Middle frontal gyrus (tissue), 1 donor: ENCODE data around the gene CNBP.

Source experiments
- DNase-seq: peaks from one replicate; pipeline ENCODE4 v3.0.0-alpha.2; 2015; ENCODE audit warnings: low spot score; ENCODE audit errors: extremely low spot score

CNBP gene

DNA sequence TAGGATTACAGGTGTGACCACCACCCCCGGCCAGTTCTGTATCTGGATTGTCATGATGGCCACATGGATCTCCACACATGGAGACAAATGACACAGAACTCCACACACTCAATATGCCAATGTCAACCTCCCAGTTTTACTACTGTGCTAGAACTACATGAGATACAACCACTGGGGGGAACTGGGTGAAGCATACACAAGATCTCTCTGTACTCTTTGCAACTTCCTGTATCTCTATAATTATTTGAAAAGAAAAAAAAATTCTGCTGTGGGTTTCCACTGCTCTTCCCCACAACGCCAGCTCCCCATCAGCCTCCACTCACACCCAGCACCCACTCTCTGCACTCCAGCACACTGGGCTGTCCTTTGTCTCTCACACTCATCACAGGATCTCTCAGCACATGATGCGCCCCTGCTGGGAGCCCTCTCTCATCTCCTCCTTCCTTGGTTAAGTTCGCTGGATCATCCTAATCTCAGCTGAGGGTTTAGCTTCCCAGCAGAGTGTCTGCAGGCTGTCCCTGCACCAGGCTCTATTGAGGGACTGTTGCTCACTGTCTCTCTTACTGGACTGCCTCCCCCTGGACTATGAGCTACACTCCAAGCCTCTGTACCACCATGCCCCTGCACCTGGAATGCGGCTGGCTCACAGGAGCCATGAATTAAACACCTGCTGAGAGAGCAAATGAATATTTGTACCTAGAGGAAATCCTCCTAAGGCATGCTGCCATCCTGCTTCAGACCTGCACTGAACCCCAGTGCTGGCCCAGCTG lies 51.4 kb downstream of the CNBP start:
- DNase-seq, result no peak

DNA sequence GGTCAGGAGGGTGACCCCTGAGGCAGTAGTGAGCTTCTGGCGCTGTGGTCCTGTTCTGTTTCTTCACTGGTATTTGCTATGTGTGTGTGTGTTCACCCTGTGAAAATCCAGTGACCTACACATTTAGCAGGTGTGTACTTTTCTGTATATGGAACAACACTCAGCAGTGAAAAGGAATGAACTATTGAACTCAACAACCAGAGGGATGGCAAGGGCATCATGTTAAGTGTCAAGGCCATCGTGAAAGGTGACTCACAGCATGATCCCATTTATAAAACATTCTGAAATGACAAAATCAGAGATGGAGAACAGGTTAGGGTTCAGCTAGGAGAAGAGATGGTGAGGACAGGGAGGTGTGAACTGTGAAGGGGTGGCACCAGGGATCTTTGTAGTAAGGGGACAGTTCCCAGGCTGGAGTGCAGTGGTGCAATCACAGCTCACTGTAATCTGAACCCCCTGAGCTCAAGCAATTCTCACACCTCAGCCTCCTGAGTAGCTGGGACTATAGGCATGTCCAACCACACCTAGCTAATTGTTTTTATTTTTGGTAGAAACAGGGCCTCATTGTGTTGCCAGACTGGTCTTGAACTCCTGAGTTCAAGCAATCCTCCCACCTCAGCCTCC lies 52.1 kb downstream of the CNBP start:
- no peak for DNase-seq

DNA sequence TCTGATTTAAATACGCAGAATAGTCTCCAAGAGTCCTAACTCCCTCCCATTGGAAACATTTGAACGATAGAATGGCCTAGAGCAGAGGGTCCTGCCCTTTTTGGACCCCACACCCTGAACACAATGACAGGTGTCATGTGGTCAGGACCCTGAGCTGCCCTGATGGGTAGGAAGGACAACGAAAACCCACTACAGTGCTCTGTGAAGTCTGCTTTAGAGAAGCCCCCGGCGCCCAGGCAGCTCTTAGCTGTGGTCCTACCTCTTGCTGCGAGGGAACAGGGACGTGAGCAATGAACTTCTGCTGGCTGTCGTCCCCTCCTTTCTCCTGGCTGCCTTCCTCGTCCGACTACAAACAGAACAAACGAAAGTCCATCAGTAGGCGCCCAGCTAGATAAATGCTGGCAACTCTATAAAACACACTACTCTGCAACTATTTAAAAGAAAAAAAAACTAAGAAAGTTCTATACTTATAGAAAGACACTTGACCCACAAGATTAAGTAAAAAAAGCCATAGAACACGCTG lies 53.3 kb downstream of the CNBP start:
- DNase-seq, result no peak

DNA sequence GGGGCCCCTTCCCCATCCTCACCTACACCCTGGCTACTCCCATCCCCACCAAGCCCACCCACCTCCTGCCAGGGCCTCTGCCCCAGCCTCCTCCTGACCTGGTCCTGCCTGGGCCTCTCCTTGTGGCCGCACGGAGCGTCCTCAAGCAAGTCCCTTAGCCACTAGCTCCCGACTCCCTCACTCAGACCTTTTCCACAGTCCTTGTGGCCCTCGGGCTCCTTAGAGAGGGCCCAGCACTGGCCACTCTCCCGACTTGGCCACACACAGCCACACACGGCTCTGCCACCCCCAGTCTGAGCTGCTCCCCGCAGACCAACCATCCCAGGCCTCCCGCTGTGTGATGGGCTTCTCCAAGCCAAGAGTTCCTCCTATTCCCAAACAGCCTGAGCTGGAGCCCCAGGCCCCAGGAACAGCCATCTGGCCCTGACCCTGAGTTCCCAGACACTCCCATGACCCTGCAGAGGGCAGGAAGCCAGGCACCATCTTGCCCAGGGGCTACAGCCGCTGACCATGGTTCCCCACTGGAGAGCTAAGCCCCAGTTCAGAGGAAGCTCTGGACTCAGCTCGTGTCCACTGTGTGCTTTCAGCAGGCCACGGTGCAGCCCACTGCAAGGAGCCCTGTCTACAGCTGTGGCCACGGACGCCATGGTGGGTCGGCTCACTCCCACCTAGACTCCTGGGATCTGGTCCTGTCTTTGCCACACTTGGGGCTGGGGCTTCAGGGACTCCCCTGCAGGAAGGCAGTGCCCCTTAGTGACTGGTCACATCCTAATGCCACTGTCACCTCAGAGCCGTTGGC lies 55.1 kb downstream of the CNBP start:
- no peak for DNase-seq

DNA sequence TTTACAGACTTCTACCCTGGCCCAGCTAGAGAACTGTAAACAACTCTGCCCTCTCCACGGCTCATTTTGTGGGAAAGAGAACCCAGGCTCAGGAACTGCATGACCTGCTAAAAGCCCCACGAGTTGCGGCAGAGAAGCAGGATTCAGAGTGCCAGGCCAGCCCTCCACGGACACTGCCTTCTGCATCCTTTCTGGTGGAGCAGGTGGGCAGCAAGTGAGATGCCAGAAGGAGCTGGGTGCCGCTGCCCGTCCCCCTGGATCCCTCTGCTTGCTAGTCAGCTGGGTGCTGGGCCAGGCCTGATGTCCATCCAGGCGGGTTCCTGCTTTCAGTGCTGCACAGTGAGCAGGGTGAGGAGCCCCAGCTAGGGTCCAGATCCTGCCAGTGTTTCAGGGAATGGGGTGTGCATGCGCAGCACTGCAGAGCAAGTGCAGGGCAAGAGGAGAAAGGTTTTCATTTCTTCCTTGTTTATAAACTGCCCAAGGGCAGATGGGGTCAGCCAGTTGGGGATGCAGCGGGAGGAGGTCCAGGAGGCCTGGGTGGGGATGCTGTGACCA lies 56.9 kb downstream of the CNBP start:
- no peak for DNase-seq

DNA sequence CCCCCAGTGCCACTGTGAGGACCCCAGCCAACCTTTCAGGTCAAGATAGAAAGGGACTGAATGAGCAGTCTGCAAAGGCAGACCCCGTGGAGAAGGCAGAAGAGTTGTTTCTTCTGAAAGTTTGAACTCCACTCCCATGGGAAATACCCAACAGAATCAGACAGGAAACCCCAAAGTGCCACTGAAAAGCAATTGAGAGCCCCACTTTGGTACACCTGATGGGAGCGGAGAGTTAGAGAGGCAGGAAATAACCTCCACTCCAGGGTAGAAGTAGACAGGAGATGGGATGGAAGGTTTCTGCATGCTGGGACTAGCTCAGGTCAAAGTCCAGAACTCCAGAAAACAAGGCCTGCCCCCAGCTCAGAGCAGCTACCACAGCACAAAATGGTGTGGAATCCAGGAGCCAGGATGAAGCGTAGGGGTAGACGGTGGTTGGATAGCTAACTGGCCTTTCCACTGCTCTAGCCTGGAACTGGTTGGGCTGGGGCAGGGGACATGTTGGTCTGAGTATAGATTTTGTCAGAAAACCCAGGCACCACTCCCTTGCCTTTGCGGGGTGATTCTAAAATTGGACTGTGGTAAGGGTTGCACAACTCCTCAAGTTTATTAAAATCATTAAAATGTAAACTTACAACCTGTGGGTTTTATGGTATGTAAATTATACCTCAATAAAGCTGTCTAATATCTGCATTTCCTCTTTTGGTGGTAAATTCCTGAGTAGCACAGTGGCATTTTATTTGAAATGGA lies 60.2 kb downstream of the CNBP start:
- no peak for DNase-seq

DNA sequence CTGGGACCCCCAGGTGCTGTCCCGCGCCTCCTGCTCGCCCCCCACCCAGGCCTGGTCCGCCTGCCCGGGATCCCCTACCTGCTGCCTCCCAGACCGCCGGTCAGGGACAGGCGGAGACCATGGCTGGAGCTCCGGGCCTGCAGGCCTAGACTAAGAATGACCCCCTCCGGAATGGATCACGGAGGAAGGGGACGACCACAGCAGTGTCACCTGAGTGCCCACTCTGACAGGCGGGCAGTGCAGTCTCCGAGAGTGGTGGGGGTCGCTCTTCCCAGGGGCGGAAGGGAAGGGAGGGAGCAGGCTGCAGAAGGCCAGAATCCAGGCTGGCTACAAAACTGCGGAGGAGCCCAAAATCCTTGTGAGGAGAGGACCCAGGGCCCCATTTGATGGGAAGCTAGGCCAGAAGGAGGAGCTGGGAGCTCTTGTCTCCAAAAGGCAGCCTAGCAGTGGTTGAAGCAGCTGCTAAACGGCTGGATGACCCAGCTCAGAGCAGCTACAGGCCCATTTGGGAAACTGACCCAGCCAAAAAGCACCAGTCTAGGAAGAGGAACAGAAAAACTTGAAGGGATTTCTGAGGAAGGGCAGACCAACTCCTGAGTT lies 61.2 kb downstream of the CNBP start:
- no peak for DNase-seq

DNA sequence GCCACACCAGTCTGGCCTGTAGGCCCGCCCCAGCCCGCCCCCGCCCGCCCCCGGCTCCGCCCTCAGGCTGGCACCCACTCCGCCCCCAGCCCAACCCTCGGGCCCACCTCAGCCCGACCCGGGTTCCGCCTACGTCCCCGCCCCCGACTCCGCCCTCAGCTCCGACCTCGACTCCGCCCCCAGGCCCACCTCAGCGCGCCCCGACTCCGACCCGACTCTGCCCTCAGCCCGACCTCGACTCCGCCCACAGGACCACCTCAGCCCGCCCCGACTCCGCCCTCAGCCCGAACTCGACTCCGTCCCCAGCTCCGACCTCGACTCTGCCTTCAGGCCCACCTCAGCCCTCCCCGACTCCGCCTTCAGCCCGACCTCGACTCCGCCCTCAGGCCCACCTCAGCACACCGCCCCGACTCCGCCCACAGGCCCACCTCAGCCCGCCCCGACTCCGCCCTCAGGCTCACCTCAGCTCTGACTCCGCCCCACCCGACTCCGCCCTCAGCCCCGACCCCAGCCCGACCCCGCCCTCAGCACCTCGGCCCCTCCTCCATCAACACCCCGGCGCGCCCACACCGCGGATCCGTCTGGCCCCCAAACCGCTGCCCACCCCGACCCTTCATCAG lies 61.8 kb downstream of the CNBP start, which contains the start of gene RAB43:
Gene RAB43 (minus strand): TSS at position 13 of the 620 bp plus-strand sequence. CDS start 315 bp downstream, outside the sequence.
- DNase-seq, result no peak

DNA sequence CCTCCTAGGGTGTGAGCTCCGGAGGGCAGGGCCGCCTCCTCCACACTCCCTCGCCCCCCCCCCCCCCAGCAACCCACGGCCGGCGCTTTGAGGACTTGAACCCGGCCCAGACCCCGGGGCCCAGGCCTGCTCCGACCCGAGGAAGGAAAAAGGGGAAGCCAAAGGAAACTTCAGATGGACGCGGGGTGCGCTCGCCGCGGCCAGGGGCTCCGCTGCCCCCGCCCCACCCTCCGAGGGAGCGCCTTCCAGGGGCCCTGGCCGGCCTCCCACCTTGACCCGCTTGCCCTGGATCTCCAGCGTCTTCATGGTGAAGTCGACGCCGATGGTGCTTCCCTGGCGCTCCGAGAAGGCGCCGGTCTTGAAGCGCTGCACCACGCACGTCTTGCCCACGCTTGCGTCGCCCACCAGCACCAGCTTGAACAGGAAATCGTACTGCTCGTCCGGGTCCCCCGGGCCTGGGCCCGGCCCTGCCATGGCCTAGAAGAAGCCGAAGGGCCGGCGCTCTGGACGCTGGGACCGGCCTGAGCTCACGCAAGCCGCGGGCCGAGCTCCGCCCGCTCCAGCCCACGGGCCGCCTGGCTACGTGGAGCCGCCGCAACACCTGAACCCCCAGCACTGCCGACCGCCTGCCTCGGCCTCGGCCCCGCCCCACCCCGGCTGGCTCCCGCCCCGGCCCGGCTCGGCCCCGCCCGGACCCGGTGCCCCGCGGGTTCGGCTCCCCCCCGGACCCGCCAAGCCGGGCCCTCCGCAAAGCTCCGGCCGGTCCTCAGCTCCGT lies 62.5 kb downstream of the CNBP start:
- no peak for DNase-seq

DNA sequence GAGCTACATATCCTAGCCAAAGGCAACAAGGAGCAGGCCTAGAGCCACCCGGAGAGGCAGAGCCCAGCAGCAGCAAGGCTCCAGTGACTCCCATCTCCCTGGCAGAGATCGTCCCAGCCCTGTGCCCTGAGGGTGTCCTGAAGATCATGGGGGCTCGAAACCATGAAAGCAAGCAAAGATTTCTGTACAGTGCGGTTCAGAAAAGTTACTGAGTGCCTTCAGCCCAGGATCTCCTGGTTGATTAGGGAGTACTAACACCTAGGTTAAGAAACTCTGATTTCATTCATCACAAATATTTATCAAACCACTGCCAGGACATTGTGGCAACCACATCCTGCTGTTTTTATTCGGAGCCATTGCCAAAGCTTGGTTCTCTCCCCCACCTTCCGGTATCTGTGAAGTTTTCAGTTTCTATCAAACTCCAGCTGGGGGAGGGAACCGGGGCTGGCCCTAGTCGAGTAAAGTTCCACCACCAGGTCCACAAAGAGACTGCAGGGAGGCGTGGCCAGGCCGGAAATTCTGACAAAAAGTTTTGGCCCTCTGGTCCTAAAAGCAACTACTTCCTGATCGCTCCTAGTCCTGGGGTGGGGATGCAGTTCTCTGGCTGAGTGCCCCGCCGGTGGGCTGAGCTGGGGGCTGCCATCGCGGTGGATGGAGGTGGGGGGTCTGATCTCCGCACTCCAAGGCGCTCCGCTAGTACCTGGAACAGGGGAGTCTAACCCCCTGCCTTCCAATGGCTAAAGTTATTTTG lies 63.3 kb downstream of the CNBP start:
- DNase-seq, result no peak

DNA sequence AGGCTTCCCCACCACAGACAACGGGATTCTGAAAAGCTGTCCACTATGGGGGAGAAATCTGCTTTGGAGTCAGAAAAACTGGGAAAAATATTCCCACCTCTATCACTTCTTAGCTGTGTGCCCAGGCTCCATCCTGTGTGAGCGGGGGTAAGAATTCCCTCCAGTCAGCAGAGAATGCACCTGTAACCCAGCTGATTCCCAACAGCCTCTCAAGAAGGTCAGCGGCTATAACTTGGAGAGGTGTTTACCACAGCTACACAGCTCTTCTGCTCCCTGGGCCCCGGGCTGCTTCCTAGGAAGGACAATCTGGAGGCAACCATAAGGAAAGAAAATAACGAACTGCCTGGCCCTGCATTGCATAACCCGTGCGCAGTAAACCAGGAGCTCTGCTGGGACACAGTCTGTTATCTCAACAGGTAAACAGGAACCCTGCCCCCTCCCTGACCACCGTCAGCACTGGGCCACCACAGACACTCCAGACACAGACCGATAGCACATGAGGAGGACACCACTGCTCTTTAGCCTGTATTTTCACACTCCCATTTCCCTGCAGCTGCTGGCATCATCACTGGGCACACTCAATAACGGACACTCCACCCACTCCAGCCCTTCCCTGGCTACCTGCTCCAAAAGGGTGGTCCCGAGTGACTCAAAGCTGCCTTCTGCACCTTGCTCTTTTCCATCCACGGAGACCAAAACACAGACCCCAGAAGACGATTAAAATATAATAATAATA lies 64.2 kb downstream of the CNBP start:
- DNase-seq, result no peak

DNA sequence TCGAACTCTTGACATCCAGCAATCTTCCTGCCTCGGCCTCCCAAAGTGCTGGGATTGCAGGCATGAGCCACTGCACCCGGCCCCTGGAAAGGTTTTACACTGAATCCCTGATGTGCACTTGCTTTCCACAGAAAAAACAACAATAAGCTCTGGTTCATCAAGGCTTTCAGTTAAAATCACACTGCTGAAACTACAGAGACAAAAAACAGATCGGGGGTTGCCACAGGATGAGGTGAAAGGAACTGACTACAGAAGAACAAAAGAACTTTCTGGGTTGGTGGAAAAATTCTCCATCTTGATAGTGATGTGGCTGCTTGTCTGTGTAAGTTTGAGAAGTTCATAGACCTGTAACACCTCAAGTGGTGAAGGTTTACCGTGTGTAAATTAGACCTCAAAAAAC lies 65.0 kb downstream of the CNBP start:
- no peak for DNase-seq
